ENCODE data around the gene B3GNT5. TPM values are rescaled to one million over a fixed set of nuclear protein-coding genes. Genes with fewer than 3 reads are reported as not detected.

B3GNT5 gene
- total RNA-seq, 1 experiment from 2014 or later: 42.9 TPM

GRCh38 chr3:183244219-183244618 lies 8.8 kb upstream of the B3GNT5 start:
- no peaks in the 10 kb centered on the region for H3K36me3 Mint-ChIP-seq (ENCODE audit: insufficient read depth, unreplicated experiment)
- no peak overlapping the region for H3K4me3 Mint-ChIP-seq (ENCODE audit: low read depth, unreplicated experiment)
- BruUV-seq (replicated peaks): no TSS peak
- peaks cover 27% of the 10 kb centered on the region for H3K27me3 Mint-ChIP-seq (ENCODE audit: unreplicated experiment)
- DNase-seq: peak; percentile 54
- no peak for TF ChIP-seq CTCF (IDR thresholded peaks at IDR 0.05; ENCODE audit: unreplicated experiment)
- CTCF ChIA-PET: interaction anchor here (0.9 to 2.0 kb wide), 2 partner anchors 60 to 63 kb away, joined by 3 to 6 read pairs; no protein-coding TSS in a partner anchor
- intact Hi-C loops (cut with micrococcal nuclease; ENCODE audit: unreplicated experiment): no loop called here
- H3K4me1 Mint-ChIP-seq (ENCODE audit: low read depth, unreplicated experiment): peaks cover 23% of the 10 kb centered on the region
- H3K27ac Mint-ChIP-seq (ENCODE audit: unreplicated experiment): peak overlapping the region; percentile 8
- H3K9me3 Mint-ChIP-seq (ENCODE audit: low read depth, unreplicated experiment): peaks cover 9% of the 10 kb centered on the region

- H3K9me3 Mint-ChIP-seq (ENCODE audit: low read depth, unreplicated experiment): peaks cover 9% of the 10 kb centered on the region
- H3K27ac Mint-ChIP-seq (ENCODE audit: unreplicated experiment): peak overlapping the region; percentile 63
- intact Hi-C loops (cut with micrococcal nuclease; ENCODE audit: unreplicated experiment): no loop called here
- no peak overlapping the region for H3K4me3 Mint-ChIP-seq (ENCODE audit: low read depth, unreplicated experiment)
- peaks cover 21% of the 10 kb centered on the region for H3K27me3 Mint-ChIP-seq (ENCODE audit: unreplicated experiment)
- TF ChIP-seq CTCF (IDR thresholded peaks at IDR 0.05; ENCODE audit: unreplicated experiment): peak; percentile 14
- CTCF ChIA-PET: interaction anchor here (2.0 kb wide), 1 partner anchor 62 kb away, joined by 6 read pairs; no protein-coding TSS in a partner anchor
- DNase-seq: peak; percentile 62
- peaks cover 23% of the 10 kb centered on the region for H3K4me1 Mint-ChIP-seq (ENCODE audit: low read depth, unreplicated experiment)
- BruUV-seq (replicated peaks): no TSS peak
- no peaks in the 10 kb centered on the region for H3K36me3 Mint-ChIP-seq (ENCODE audit: insufficient read depth, unreplicated experiment)
These were observed 8.0 kb upstream of the B3GNT5 start for GRCh38 chr3:183244981-183245476.

GRCh38 chr3:183247011-183247589 lies 6.0 kb upstream of the B3GNT5 start:
- no peak for DNase-seq

GRCh38 chr3:183249006-183249718 lies 3.9 kb upstream of the B3GNT5 start:
- CTCF ChIA-PET: no interaction called here
- Mint-ChIP-seq H3K36me3 (ENCODE audit: insufficient read depth, unreplicated experiment) (peaks cover 16% of the 10 kb centered on the region), H3K27me3 (ENCODE audit: unreplicated experiment) (no peaks in the 10 kb centered on the region), H3K4me3 (ENCODE audit: low read depth, unreplicated experiment) (no peak overlapping the region), H3K4me1 (ENCODE audit: low read depth, unreplicated experiment) (peaks cover 21% of the 10 kb centered on the region), H3K27ac (ENCODE audit: unreplicated experiment) (no peak overlapping the region), H3K9me3 (ENCODE audit: low read depth, unreplicated experiment) (no peaks in the 10 kb centered on the region)
- BruUV-seq (replicated peaks): no TSS peak
- TF ChIP-seq CTCF (IDR thresholded peaks at IDR 0.05; ENCODE audit: unreplicated experiment): no peak
- no peak for DNase-seq
- intact Hi-C loops (cut with micrococcal nuclease; ENCODE audit: unreplicated experiment): no loop called here

More at GRCh38 chr3:183247011-183247589, 6.0 kb upstream of the B3GNT5 start:
- Mint-ChIP-seq H3K27me3 (ENCODE audit: unreplicated experiment) (no peaks in the 10 kb centered on the region), H3K4me1 (ENCODE audit: low read depth, unreplicated experiment) (peaks cover 23% of the 10 kb centered on the region), H3K27ac (ENCODE audit: unreplicated experiment) (no peak overlapping the region), H3K4me3 (ENCODE audit: low read depth, unreplicated experiment) (no peak overlapping the region), H3K9me3 (ENCODE audit: low read depth, unreplicated experiment) (peaks cover 2% of the 10 kb centered on the region), H3K36me3 (ENCODE audit: insufficient read depth, unreplicated experiment) (no peaks in the 10 kb centered on the region)
- CTCF ChIA-PET: no interaction called here
- intact Hi-C loops (cut with micrococcal nuclease; ENCODE audit: unreplicated experiment): no loop called here
- no TSS peak for BruUV-seq (replicated peaks)
- no peak for TF ChIP-seq CTCF (IDR thresholded peaks at IDR 0.05; ENCODE audit: unreplicated experiment)
